ENCODE measurements around the gene TMEM63C.

Gene TMEM63C

GRCh38 chr14:77222546-77223225, 41.1 kb downstream of the TMEM63C start:
- no peak for DNase-seq

DNA sequence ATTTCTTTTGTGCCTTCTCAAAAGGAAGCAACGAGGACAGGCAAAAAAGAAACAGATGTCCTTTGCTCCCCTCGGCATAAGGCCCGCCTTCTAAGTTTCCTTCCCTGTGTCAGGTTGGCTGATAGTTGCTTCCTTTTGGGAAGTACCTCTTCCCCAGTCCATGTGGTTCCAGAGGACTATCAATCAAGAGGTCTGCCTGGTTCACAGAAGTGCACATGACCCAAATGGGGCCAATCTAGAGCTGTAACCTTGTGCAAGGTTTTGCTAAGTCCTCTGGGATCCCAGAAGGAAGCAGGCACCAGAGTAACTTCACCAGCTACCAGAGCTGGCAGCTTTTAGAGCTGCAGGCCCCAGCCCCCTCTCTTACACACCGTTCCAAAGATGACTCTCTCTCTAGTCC, 42.6 kb downstream of the TMEM63C start:
- DNase-seq = no peak

GRCh38 chr14:77225254-77225653, 43.7 kb downstream of the TMEM63C start:
- no peak for DNase-seq

DNA sequence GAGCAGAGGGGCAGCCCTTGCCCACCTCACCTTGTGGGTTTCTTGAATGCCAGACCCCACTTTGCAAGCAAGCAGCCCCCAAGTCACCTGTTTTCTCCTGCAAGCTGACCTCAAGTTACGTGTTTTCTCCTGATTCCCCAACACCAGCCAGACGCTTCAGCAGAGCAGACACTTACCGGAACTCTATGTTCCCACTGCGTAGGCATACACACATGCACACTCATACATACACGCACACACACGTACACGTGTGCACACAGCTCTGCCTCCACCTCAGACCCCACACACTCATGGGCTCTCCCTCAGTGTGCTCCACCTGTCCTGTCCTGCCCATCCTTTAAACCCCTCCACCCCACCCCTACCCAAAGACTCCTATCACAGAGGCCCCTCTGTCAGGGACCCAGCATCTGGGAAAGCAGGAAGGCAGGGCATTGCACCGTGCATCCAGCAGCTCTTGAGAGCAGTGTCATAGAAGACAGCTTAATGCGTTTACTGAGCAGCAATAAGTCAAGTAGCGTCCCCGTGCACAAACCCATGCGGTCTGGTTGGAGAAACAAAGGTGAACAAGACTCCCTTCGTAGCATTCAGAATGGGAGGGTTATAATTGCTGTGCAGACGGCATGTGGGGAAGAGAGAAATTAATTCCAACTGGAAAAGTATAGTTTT, 44.4 kb downstream of the TMEM63C start:
- no peak for DNase-seq

- DNase-seq = no peak
Observed at GRCh38 chr14:77228056-77228455, 46.5 kb downstream of the TMEM63C start.

GRCh38 chr14:77230914-77231313, 49.3 kb downstream of the TMEM63C start:
- no peak for DNase-seq

DNA sequence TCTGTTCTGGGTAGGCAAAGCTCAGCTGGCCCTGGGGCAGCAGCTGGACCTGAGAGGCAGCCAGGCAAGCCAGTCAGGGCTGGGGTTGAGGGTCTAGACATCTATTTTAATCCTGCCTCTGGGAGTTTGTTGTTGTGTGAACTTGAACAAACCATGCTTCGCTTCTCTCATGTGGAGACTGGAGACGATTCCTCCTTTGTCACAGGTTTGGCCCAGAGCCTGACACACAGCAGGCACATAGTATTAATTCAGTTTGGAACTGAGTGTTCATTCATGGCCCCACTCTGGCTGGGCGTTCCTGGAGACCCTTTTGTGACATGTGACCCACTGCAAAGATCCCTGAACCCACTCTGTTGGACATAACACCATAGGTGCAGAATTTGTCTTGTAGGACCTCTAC, 50.1 kb downstream of the TMEM63C start:
- DNase-seq = no peak

DNA sequence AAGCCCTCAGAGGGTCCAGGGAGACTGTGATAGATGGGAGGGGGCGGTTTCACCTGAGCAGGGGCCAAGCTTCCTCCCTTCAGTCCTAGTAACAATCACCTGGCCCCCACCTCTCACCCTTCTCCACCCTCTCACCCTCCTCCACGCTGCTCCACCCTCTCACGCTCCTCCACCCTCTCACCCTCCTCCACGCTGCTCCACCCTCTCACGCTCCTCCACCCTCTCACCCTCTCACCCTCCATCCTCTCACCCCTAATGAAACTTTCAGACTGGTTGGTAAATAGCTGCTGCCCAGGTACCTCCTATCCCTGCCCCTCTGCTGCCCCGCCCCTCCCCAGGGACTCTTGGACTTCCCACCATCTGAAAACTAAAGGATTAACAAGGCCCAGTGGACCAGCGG, 55.2 kb downstream of the TMEM63C start:
- no peak for DNase-seq

DNA sequence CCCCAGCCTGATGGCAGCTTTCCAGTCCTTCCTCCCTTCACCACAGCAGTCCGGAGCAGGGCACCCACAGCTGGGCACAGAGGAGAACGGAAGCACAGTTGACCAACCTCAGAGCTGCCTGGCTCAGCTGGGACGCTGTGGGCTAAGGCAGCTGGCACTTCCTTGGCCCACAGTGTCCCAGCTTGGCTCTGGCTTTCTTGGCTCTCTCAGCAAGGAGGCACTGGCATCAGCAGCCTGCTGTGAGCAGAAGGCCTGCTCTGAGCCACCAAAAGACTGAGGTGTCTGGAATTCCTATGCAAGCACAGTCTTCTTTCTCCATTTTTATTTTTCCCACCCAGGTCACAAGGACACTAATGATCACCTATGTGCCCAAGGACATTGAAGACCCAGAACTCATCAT, 56.8 kb downstream of the TMEM63C start:
- no peak for DNase-seq

GRCh38 chr14:77238996-77239395, 57.4 kb downstream of the TMEM63C start:
- no peak for DNase-seq

- DNase-seq = no peak
Observed at GRCh38 chr14:77239412-77239811, 57.8 kb downstream of the TMEM63C start.

GRCh38 chr14:77240336-77240915, 58.8 kb downstream of the TMEM63C start:
- no peak for DNase-seq

- DNase-seq = no peak
Observed at GRCh38 chr14:77241955-77242354, 60.4 kb downstream of the TMEM63C start.

- DNase-seq = no peak
Observed at GRCh38 chr14:77242752-77243151, 61.2 kb downstream of the TMEM63C start.

GRCh38 chr14:77243853-77244252, 62.3 kb downstream of the TMEM63C start:
- DNase-seq = no peak

GRCh38 chr14:77245820-77246219, 64.2 kb downstream of the TMEM63C start:
- DNase-seq = no peak

DNA sequence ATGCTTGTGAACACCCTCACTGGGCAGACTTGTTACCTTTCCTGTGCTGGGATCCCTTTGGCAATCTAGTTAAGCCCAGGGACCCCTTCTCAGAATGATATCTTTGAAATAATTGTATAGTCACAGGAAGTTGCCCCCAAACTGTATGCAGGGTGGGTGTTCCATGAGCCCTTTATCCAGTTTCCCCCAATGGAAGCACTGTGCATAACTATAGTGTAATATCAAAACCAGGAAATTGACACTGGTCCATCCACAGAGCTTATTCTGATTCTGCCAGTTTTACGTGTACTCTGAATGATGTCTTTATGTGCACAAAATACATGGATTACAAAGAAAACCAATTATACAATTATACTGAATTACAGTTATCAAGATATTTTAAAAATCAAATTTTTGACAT, 65.2 kb downstream of the TMEM63C start:
- DNase-seq = no peak

DNA sequence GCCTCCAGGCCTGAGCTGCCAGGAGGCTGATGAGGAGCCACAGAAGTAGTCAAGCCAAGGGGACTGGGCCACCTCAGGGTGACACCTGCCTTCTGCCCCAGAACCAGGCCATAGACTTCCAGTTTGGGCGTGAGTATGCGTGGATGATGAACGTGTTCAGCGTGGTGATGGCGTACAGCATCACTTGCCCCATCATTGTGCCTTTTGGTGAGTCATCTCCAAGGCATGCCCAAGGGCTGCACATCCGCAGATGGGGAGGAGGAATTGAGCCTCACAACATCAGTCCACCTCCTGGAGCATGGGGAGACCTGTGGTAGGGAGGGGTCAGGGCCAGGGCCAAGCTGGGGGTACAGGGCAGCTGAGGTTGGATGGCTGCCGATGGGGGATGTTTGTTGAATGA, 67.1 kb downstream of the TMEM63C start:
- DNase-seq = no peak

GRCh38 chr14:77249286-77249685, 67.7 kb downstream of the TMEM63C start:
- no peak for DNase-seq

DNA sequence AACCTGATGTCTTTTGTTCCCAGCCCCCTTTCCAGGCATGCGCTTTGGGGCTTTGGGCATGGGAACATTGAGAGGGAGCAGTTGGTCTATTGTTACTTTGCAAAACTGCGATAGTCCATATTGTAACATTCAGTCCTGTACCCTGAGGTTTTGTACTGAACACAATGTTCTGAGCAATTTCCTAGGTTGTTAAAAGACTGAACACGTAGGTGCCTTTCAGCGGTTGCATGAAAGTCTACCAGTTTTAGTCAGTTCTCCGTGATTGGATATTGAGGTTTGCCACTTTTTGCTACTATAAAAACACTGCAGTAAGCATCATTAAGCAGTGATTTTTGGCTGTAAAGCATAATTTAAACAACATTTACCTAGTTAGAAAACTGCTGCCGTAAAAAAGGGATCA, 69.3 kb downstream of the TMEM63C start:
- DNase-seq = no peak

DNA sequence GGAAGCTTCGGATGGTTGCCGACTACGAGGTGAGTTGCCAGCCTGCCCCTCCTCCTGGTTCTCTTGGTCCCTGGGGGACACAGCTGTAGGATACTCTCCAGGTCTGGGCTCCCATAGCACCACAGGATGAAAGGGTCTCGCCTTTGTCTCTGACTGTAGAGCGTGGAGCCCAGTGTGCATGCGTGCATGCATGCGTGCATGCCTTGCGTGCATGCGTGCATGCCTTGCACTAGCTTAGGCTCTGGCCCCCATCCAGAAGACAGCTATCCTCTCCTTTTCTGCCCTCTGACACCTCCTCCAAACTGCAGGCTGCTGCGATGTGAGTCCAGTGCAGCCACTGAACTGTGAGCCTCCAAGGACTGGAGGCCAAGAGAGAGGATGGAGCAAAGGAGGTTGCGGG, 70.3 kb downstream of the TMEM63C start:
- DNase-seq = no peak

- no peak for DNase-seq
Observed at GRCh38 chr14:77253333-77254190, 72.0 kb downstream of the TMEM63C start.

DNA sequence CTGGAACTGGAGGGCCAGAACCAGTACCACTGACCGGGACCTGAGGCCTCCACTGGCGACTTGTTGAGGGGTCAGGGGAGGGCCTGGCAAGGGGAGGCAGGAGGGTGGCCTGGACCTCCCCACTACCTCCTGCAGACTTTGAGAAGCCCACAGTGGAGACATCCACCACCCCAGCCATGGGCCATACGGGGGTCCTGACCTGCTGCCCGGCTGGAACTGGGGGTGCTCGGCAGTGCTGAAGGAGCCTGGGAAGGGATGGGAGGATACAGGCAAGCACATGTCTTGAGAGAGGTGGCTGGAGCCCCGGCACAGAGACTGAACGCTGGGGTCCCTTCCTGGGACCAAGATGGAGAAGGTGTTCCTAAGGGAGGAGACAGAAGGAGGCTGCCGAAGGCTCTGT, 75.1 kb downstream of the TMEM63C start:
- DNase-seq = no peak
